IPS-18c (cell line): ENCODE measurements around the gene RB1.

ENCODE experiments used
- H3K4me3 ChIP-seq: 2 replicates; pipeline ENCODE4 v1.7.0; 2013; ENCODE audit warnings: low read depth, mild to moderate bottlenecking, low read length, moderate library complexity; ENCODE audit not compliant: insufficient read depth
- H3K9me3 ChIP-seq: one replicate; pipeline ENCODE4 v1.6.1; 2013; ENCODE audit warnings: mild to moderate bottlenecking, low read length, moderate library complexity; ENCODE audit not compliant: control insufficient read depth, insufficient read depth

The RB1 gene

GRCh38 chr13:48511621-48512230 is 208.2 kb downstream of the RB1 start:
- H3K4me3 ChIP-seq = no peak overlapping the region
- no peaks in the 10 kb centered on the region for H3K9me3 ChIP-seq

- Histone ChIP-seq H3K9me3 (no peaks in the 10 kb centered on the region), H3K4me3 (no peak overlapping the region)
Observed at GRCh38 chr13:48514793-48515192, 211.2 kb downstream of the RB1 start.

DNA sequence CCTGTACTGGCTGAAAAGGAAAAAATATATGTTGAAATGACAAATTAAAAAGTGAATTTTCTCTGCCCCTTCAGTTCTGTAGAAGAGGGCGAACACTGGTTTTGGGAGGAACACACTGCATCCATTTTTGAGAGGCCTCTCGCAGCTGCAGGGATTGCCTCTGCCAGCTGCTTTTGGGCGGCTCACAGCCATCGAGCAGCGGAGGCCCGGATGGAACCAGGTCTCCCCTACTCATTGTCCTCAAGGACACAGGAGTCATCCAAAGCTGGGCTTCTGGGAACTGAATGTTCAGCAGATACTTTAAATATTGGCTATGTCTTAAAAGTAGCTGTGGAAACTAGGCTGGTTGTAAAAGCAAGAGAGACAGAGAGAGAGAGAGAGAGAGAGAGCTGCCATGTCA is 212.2 kb downstream of the RB1 start:
- no peaks in the 10 kb centered on the region for H3K9me3 ChIP-seq
- no peak overlapping the region for H3K4me3 ChIP-seq

GRCh38 chr13:48518083-48518482 is 214.5 kb downstream of the RB1 start:
- Histone ChIP-seq H3K4me3 (no peak overlapping the region), H3K9me3 (no peaks in the 10 kb centered on the region)

DNA sequence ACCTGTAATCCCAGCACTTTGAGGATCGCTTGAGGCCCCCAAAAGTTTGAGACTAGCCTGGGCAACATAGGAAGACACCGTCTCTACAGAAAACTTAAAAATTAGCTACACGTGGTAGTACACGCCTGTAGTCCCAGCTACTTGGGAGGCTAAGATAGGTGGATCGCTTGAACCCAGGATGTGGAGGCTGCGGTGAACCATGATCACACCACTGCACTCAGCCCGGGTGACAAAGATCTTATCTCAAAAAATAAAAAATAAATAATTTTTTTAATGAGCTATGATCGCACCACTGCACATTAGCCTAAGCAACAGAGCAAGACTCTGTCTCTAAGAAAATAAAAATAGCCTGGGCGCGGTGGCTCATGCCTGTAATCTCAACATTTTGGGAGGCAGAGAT is 222.7 kb downstream of the RB1 start:
- Histone ChIP-seq H3K4me3 (no peak overlapping the region), H3K9me3 (no peaks in the 10 kb centered on the region)

- Histone ChIP-seq H3K4me3 (no peak overlapping the region), H3K9me3 (no peaks in the 10 kb centered on the region)
Observed at GRCh38 chr13:48527955-48528354, 224.4 kb downstream of the RB1 start.

DNA sequence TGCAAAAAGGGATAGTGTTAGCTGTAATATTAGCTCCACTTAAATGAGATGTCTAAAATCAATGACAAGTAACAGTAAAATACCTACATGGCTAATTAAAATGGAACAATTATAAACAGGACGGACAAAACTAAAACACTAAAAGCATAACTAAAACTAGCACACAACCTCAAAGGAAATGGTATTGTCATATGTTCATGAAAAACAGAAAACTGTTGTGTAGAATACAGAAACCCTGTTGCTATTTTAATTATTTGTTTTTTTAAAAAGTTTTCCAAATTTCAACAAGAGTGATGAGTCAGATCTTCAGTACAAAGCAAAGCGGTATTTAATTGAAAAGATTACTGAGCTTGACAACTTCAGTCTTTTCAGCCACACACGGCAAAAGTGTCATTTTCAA is 225.2 kb downstream of the RB1 start:
- no peak overlapping the region for H3K4me3 ChIP-seq
- no peaks in the 10 kb centered on the region for H3K9me3 ChIP-seq

GRCh38 chr13:48530833-48531232 is 227.3 kb downstream of the RB1 start:
- Histone ChIP-seq H3K4me3 (no peak overlapping the region), H3K9me3 (no peaks in the 10 kb centered on the region)
